Heart left ventricle (tissue), 16 donors: ENCODE measurements around the gene PCK1. TPM values are rescaled to one million over a fixed set of nuclear protein-coding genes. Genes with fewer than 3 reads are reported as not detected.

Experiments
- ATAC-seq, 4 donors: fragments of 200-7000 bp; cut with Tn5 transposase; one replicate each; pipeline ENCODE4 v1.9.1; 2020 to 2022; ENCODE audit warnings: moderate library complexity in 4 of 4, mild to moderate bottlenecking in 3 of 4, moderate number of reproducible peaks in 1 of 4
- DNase-seq, 5 donors: peaks; one replicate each; pipeline ENCODE4 v3.0.0-alpha.2; 2020
- H3K27ac ChIP-seq, 12 donors: fragments of 200-600 bp; sonication (generic) in 4 of 12; one replicate each; pipeline versions ENCODE4 v1.5.0 to v1.8.0; 2016 to 2022; ENCODE audit warnings: mild to moderate bottlenecking in 2 of 12
- H3K27me3 ChIP-seq, 9 donors: fragments of 200-600 bp; sonication (generic) in 2 of 9; one replicate each; pipeline versions ENCODE4 v1.5.1 to v1.8.0; 2016 to 2022; ENCODE audit warnings: mild to moderate bottlenecking in 3 of 9
- H3K36me3 ChIP-seq, 9 donors: fragments of 200-600 bp; sonication (generic) in 2 of 9; one replicate each; pipeline versions ENCODE4 v1.5.0 to v1.8.0; 2018 to 2022; ENCODE audit warnings: mild to moderate bottlenecking in 2 of 9
- H3K4me1 ChIP-seq, 12 donors: fragments of 200-600 bp; sonication (generic) in 4 of 12; one replicate each; pipeline versions ENCODE4 v1.5.0 to v1.8.0; 2016 to 2022; ENCODE audit warnings: mild to moderate bottlenecking in 3 of 12
- H3K4me3 ChIP-seq, 12 donors: fragments of 200-600 bp; sonication (generic) in 4 of 12; one replicate each; pipeline versions ENCODE4 v1.5.0 to v1.8.0; 2017 to 2022; ENCODE audit warnings: mild to moderate bottlenecking in 9 of 12, moderate library complexity in 4 of 12
- H3K9me3 ChIP-seq, 12 donors: fragments of 200-600 bp; sonication (generic) in 4 of 12; one replicate each; pipeline versions ENCODE4 v1.5.0 to v1.8.0; 2016 to 2022; ENCODE audit warnings: mild to moderate bottlenecking in 1 of 12
- POLR2A ChIP-seq, 2 donors: fragments of 450-650 bp; IDR thresholded peaks; one replicate each; pipeline ENCODE4 v1.6.1; 2017; ENCODE audit warnings: antibody characterized with exemption in 2 of 2, mild to moderate bottlenecking in 2 of 2, moderate library complexity in 2 of 2
- WGBS, 4 donors: extraction: QIAGEN DNeasy Blood & Tissue Kit in 2 of 4; methylation state at CpG; one replicate each; pipeline versions ENCODE4 v1.1.5 to v1.1.7; 2013 to 2018; 5-methylcytosine and 5-hydroxymethylcytosine counted together
- intact Hi-C, 10 donors: fragments of 100-400 bp; cut with DNase I; formaldehyde crosslinking; loops; one replicate each; pipeline versions ENCODE4 v1.11.1 to v1.14.2; 2022
- polyA plus RNA-seq, 2 donors: library from polyadenylated mRNA; stranded (reverse); fragments of 200-250 nt; gene quantifications; one replicate each; pipeline ENCODE4 v1.2.3, GENCODE V29; 2013
- total RNA-seq, 9 donors: library from RNA; depleted of rRNA in 2 of 9; stranded (reverse); fragments of >200 nt in 2 of 9; fragmentation: NEBNext Ultra II Directional in 3 of 9; extraction: Animal tissue kit (Norgen Biotek cat#: 25700) in 3 of 9; gene quantifications; one replicate each; pipeline versions ENCODE4 v1.1.0 to v1.2.4, GENCODE V29; 2016 to 2023
- TF ChIP-seq, protein P1 (sequence below), 12 donors: fragments of 200-600 bp; sonication (generic) in 4 of 12; IDR thresholded peaks; one replicate each; pipeline versions ENCODE4 v1.5.0 to v1.8.0; 2018 to 2022; ENCODE audit warnings: antibody characterized with exemption in 12 of 12, mild to moderate bottlenecking in 5 of 12
- donor health status: ischemic (EF 13 %, LVEDD 7.1; RV severe dilation, severe dysfunction).
- donor health status: healthy with polysubstance abuse.
- donor health status: DM: no; HTN: yes; CAD: no.
- donor health status: DM: no; HTN: no; CAD: no.
- donor health status: ischemic (EF 25% LVEDD 6.9; RV normal size, moderate dysfunction).
- donor health status: ischemic (EF 25% LVEDD 5.7; RV mildly dilated, moderate dysfunction).
- donor health status: healthy.
- donor health status: DM: yes; HTN: yes; CAD: no.
- donor health status: ischemic (EF 35%, LVEDD 5.7; RV mildly dilated, moderate dysfunction).
- donor health status: nonischemic (EF 11% LVEDD 7.7; RV severe dilation, severe dysfunction).
- donor health status: DM: yes; HTN: yes; CAD: no.
- donor health status: PGD.
- donor health status: ischemic (EF 29% LVEDD 5.4; RV normal size, mild dysfunction).
- donor health status: nonischemic (EF 23%, LVEDD 6.1; RV moderate dilation, normal function).

PCK1 gene
- total and polyA plus RNA-seq, 11 donors, result 0.13 to 22.0 (median 0.40) TPM; not detected in 2

DNA sequence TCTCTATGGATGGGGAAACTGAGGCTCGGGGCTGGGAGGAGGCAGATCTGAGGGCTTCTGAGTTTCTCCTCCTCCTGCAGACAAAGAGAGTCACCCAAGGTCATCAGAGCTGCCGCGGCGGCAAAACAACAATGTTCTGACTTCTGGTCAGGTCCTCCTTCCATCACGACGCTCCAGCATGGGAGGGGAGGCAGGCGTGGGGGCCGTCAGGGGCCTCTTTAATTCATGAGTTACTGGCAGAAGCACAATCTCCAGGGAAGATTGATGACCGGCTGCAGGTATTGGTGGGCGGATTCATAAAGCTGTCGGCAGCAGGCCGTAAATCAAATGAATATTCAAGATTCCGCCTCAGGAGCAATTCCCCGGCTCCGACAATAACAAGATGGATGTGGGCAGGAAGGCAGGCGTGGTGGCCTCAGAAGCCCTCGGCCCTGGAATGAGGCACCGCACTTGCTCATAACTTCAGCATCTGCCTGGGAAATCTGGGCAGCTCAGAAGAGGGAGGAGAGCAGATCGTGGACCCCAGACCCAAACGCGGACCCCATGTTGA lies 19.1 kb downstream of the PCK1 start:
- TF ChIP-seq, protein P1, sequence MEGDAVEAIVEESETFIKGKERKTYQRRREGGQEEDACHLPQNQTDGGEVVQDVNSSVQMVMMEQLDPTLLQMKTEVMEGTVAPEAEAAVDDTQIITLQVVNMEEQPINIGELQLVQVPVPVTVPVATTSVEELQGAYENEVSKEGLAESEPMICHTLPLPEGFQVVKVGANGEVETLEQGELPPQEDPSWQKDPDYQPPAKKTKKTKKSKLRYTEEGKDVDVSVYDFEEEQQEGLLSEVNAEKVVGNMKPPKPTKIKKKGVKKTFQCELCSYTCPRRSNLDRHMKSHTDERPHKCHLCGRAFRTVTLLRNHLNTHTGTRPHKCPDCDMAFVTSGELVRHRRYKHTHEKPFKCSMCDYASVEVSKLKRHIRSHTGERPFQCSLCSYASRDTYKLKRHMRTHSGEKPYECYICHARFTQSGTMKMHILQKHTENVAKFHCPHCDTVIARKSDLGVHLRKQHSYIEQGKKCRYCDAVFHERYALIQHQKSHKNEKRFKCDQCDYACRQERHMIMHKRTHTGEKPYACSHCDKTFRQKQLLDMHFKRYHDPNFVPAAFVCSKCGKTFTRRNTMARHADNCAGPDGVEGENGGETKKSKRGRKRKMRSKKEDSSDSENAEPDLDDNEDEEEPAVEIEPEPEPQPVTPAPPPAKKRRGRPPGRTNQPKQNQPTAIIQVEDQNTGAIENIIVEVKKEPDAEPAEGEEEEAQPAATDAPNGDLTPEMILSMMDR (IDR thresholded peaks at IDR 0.05), result no peak
- TF ChIP-seq POLR2A (IDR thresholded peaks at IDR 0.05), result no peak
- intact Hi-C loops, result no loop called here
- H3K36me3 ChIP-seq, result no peaks in the 10 kb centered on the region
- peaks cover 0 to 13% (median 0%) of the 10 kb centered on the region in 12 donors for H3K4me1 ChIP-seq
- H3K9me3 ChIP-seq, result no peaks in the 10 kb centered on the region
- no peak for DNase-seq
- peaks cover 6 to 68% (median 34%) of the 10 kb centered on the region in 9 donors for H3K27me3 ChIP-seq
- 42 to 69% (median 57%) methylated on average over 21 of the region's 21 CpGs for WGBS, 4 donors
- no peak overlapping the region for H3K27ac ChIP-seq
- ATAC-seq, result no peak
- no peak overlapping the region for H3K4me3 ChIP-seq

DNA sequence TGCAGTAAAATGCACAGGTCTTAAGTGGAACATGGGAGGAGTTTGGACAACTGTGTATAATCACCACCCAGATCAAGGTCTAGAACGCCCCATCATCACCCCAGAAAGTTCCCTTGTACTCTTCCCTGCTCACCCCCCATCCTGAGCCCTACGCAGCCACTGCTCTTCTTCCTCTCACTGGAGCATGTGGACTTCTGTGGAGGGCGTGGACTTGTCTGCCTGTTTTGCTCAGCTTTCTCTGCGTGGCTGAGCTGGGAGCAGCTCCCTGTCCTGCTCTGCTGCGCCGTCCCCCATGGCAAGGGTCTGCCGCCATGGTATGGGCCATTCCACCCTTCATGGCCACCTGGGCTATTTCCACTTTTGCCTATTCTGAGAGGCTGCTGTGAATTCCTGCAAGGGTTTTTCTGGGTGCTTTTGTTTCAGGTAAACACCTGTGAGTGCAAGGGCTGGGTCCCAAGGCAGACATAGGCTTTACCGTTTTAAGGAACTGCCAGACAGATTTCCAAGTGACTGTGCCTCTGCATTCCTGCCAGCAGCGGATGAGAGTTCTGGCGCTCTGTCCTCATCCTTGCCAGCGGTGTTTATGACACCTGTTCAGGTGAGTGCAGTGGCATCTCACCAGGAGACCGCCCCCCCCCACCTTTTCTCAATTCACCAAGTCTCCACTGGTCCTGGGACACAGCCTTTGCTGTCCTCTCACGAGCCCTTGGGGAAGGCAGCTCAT lies 19.7 kb downstream of the PCK1 start:
- H3K27ac ChIP-seq, result no peak overlapping the region
- peaks cover 0 to 13% (median 0%) of the 10 kb centered on the region in 12 donors for H3K4me1 ChIP-seq
- 84 to 88% (median 87%) methylated on average over 12 to 13 of the region's 13 CpGs for WGBS, 4 donors
- ATAC-seq, result no peak
- intact Hi-C loops, result no loop called here
- TF ChIP-seq, protein P1 (IDR thresholded peaks at IDR 0.05), result no peak
- no peak for TF ChIP-seq POLR2A (IDR thresholded peaks at IDR 0.05)
- peaks cover 5 to 68% (median 34%) of the 10 kb centered on the region in 9 donors for H3K27me3 ChIP-seq
- H3K4me3 ChIP-seq, result no peak overlapping the region
- DNase-seq, result no peak
- H3K36me3 ChIP-seq, result no peaks in the 10 kb centered on the region
- no peaks in the 10 kb centered on the region for H3K9me3 ChIP-seq

DNA sequence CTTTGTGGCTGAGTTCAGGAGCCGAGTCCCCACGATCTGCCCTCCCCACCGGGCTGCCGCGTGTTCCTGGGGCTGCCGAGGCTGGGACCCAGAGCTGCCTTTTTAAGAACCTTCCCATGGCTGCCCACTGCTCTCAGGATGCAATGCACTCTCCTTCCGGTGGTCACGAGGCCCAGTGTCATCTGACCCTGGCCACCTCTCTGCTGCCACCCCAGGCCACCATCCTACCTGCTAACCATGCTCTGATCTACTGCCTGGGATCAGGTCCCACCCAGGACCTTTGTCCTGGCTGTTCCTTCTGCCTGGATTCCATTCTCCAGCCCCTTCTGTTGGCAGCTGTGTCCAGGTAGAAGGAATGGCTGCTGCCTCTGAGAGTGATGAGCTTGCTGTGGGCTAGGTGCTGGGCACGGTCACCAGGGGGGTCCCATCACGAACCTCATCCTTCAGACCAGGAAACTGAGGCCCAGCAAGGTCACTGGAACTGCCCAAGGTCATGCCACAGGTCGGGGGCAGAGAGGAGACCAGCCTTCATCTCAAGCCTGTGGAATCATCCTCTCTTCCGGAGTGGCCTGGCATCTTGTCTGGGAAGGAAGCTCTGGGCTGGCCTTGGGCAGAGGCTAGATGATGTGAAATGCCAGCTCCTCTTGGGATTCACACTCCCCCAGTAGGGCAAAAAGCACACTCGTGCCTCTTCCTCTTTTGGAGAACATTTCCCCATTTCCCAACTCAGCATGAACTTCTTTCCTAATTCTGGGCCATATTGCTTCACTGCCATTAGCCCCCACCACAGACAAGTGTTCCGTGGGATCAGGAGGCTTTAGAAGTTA lies 20.5 kb downstream of the PCK1 start:
- ATAC-seq (peak in 1 of 4 donors; percentile 27), DNase-seq (no peak)
- Histone ChIP-seq H3K4me1 (peaks cover 0 to 13% (median 0%) of the 10 kb centered on the region in 12 donors), H3K36me3 (no peaks in the 10 kb centered on the region), H3K27ac (peak overlapping the region in 2 of 12 donors; percentile 54 to 73), H3K4me3 (no peak overlapping the region), H3K9me3 (no peaks in the 10 kb centered on the region), H3K27me3 (peaks cover 5 to 65% (median 34%) of the 10 kb centered on the region in 9 donors)
- 74 to 77% (median 76%) methylated on average over 8 to 14 of the region's 14 CpGs for WGBS, 4 donors
- intact Hi-C loops, result no loop called here
- TF ChIP-seq POLR2A (IDR thresholded peaks at IDR 0.05), result no peak
- TF ChIP-seq, protein P1 (IDR thresholded peaks at IDR 0.05), result no peak

DNA sequence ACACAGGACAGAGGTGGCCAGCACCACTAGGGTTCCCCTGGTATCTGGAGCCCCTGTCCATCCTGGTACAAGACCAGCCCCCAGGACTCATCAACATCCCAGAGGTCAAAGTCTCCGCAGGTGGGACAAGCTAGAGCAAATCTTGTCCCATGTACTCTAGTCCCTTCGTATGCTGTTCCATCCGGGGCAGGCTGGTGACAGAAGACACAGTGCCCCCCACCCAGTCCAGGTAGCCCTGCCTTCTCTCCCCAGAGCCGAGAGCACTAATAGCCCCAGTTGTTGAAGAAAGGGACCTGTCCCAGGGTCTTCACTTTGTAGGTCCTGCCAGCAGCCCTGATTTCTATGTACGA lies 21.1 kb downstream of the PCK1 start:
- Histone ChIP-seq H3K9me3 (no peaks in the 10 kb centered on the region), H3K36me3 (no peaks in the 10 kb centered on the region), H3K27me3 (peaks cover 5 to 61% (median 29%) of the 10 kb centered on the region in 9 donors), H3K4me3 (no peak overlapping the region), H3K4me1 (peaks cover 0 to 13% (median 0%) of the 10 kb centered on the region in 12 donors), H3K27ac (peak overlapping the region in 7 of 12 donors; percentile 34 to 73 (median 48))
- TF ChIP-seq, protein P1 (IDR thresholded peaks at IDR 0.05), result no peak
- TF ChIP-seq POLR2A (IDR thresholded peaks at IDR 0.05), result no peak
- DNase-seq (no peak), ATAC-seq (no peak)
- 77 to 84% (median 79%) methylated on average over 5 of the region's 5 CpGs for WGBS, 4 donors
- intact Hi-C loops, result no loop called here
